Measurements from ENCODE around the gene PPM1L.

Gene PPM1L

DNA sequence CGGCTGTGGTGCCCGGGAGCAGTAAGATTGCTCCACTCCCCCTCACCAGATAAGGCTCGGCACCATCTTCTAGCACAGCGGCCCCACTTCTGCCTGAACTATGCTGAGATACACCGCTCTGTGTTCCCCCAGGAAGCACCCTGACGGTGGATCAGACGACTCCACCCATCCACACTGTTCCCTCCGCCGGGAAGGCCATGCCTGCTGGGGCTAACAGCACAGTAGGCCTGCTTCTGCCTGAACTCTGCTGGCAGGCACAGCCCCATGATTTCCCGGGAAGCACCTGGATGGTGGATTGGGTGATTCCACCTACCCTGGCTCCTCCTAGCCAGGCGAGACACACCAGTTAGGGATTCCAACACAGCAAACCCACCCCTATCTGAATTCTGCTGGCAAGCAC is 36.3 kb upstream of the PPM1L start:
- Histone ChIP-seq H3K36me3 (ENCODE audit: control insufficient read depth in 1 of 2, insufficient read depth in 2 of 2, low read length in 2 of 2) (no peaks in the 10 kb centered on the region), H3K4ac (ENCODE audit: low read depth, low read length) (no peak overlapping the region), H3K27me3 (ENCODE audit: insufficient read depth, low read length) (no peaks in the 10 kb centered on the region), H2BK120ac (ENCODE audit: insufficient read depth, low read length, poor library complexity) (no peak overlapping the region), H3K79me2 (ENCODE audit: control insufficient read depth, insufficient read depth, low read length, poor library complexity) (no peaks in the 10 kb centered on the region), H4K12ac (ENCODE audit: low read depth, low read length) (no peak overlapping the region), H3K4me2 (ENCODE audit: low read length) (no peak overlapping the region), H2BK12ac (ENCODE audit: low read length) (no peak overlapping the region), H3K4me3 (ENCODE audit: low read depth, low read length) (no peak overlapping the region), H3K9me3 (ENCODE audit: insufficient read depth, low read depth, low read length) (no peaks in the 10 kb centered on the region), H4K91ac (ENCODE audit: low read depth, low read length) (no peak overlapping the region), H3K18ac (ENCODE audit: low read length) (no peak overlapping the region), H3K9ac (ENCODE audit: low read length) (no peak overlapping the region), H3K4me1 (ENCODE audit: control insufficient read depth in 1 of 2, insufficient read depth in 2 of 2, low read length in 2 of 2) (no peaks in the 10 kb centered on the region), H2AK5ac (ENCODE audit: low read length) (no peak overlapping the region), H2AFZ (ENCODE audit: insufficient read depth, low read length, poor library complexity) (no peak overlapping the region), H4K8ac (ENCODE audit: low read depth, low read length) (no peak overlapping the region), H3K23ac (ENCODE audit: low read length) (no peak overlapping the region), H3K14ac (ENCODE audit: low read length) (no peak overlapping the region), H3K79me1 (ENCODE audit: low read length) (no peaks in the 10 kb centered on the region), H3K27ac (ENCODE audit: low read depth, low read length) (no peak overlapping the region), H2BK5ac (ENCODE audit: low read depth, low read length, poor library complexity) (no peak overlapping the region)
- WGBS (ENCODE audit: extremely low coverage, insufficient coverage, insufficient read length): no CpG with 5 or more reads among the region's 11 CpGs
- no peak for DNase-seq

- Histone ChIP-seq H3K36me3 (ENCODE audit: control insufficient read depth in 1 of 2, insufficient read depth in 2 of 2, low read length in 2 of 2) (no peaks in the 10 kb centered on the region), H3K14ac (ENCODE audit: low read length) (no peak overlapping the region), H3K27me3 (ENCODE audit: insufficient read depth, low read length) (no peaks in the 10 kb centered on the region), H4K91ac (ENCODE audit: low read depth, low read length) (no peak overlapping the region), H3K4ac (ENCODE audit: low read depth, low read length) (no peak overlapping the region), H4K12ac (ENCODE audit: low read depth, low read length) (no peak overlapping the region), H3K9ac (ENCODE audit: low read length) (no peak overlapping the region), H4K8ac (ENCODE audit: low read depth, low read length) (no peak overlapping the region), H3K27ac (ENCODE audit: low read depth, low read length) (no peak overlapping the region), H3K79me1 (ENCODE audit: low read length) (no peaks in the 10 kb centered on the region), H2BK5ac (ENCODE audit: low read depth, low read length, poor library complexity) (no peak overlapping the region), H2BK120ac (ENCODE audit: insufficient read depth, low read length, poor library complexity) (no peak overlapping the region), H2AFZ (ENCODE audit: insufficient read depth, low read length, poor library complexity) (no peak overlapping the region), H3K4me1 (ENCODE audit: control insufficient read depth in 1 of 2, insufficient read depth in 2 of 2, low read length in 2 of 2) (no peaks in the 10 kb centered on the region), H3K23ac (ENCODE audit: low read length) (no peak overlapping the region), H3K4me2 (ENCODE audit: low read length) (no peak overlapping the region), H3K18ac (ENCODE audit: low read length) (no peak overlapping the region), H2AK5ac (ENCODE audit: low read length) (no peak overlapping the region), H3K4me3 (ENCODE audit: low read depth, low read length) (no peak overlapping the region), H2BK12ac (ENCODE audit: low read length) (no peak overlapping the region), H3K79me2 (ENCODE audit: control insufficient read depth, insufficient read depth, low read length, poor library complexity) (no peaks in the 10 kb centered on the region), H3K9me3 (ENCODE audit: insufficient read depth, low read depth, low read length) (no peaks in the 10 kb centered on the region)
- no CpG with 5 or more reads among the region's 5 CpGs for WGBS (ENCODE audit: extremely low coverage, insufficient coverage, insufficient read length)
- peak in 1 of 2 donors; percentile 24 for DNase-seq
Measured at GRCh38 chr3:160720123-160720746, 35.8 kb upstream of the PPM1L start.

DNA sequence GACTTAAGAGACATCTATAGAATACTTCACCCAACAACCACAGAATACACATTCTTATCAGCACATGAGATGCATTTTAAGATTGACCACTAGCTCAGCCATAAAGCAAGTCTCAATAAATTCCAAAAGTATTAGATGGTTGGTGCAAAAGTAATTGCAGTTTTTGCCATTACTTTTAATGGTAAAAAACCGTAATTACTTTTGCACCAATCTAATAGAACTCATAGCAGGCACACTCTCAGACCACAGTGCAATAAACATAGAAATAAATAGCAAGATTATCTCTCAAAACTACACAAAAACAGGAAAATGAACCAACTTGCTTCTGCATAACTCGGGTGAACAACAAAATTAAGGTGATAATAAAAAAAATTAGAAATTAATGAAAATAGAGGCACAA is 33.7 kb upstream of the PPM1L start:
- no peak overlapping the region for H3K4ac ChIP-seq (ENCODE audit: low read depth, low read length)
- H3K79me2 ChIP-seq (ENCODE audit: control insufficient read depth, insufficient read depth, low read length, poor library complexity): no peaks in the 10 kb centered on the region
- no peak overlapping the region for H2BK12ac ChIP-seq (ENCODE audit: low read length)
- H3K36me3 ChIP-seq (ENCODE audit: control insufficient read depth in 1 of 2, insufficient read depth in 2 of 2, low read length in 2 of 2): no peaks in the 10 kb centered on the region
- H3K27ac ChIP-seq (ENCODE audit: low read depth, low read length): no peak overlapping the region
- H3K9me3 ChIP-seq (ENCODE audit: insufficient read depth, low read depth, low read length): no peaks in the 10 kb centered on the region
- H2BK5ac ChIP-seq (ENCODE audit: low read depth, low read length, poor library complexity): no peak overlapping the region
- no peaks in the 10 kb centered on the region for H3K27me3 ChIP-seq (ENCODE audit: insufficient read depth, low read length)
- no peaks in the 10 kb centered on the region for H3K4me1 ChIP-seq (ENCODE audit: control insufficient read depth in 1 of 2, insufficient read depth in 2 of 2, low read length in 2 of 2)
- H3K4me3 ChIP-seq (ENCODE audit: low read depth, low read length): no peak overlapping the region
- no peak overlapping the region for H3K23ac ChIP-seq (ENCODE audit: low read length)
- DNase-seq: no peak
- no peak overlapping the region for H3K9ac ChIP-seq (ENCODE audit: low read length)
- H4K8ac ChIP-seq (ENCODE audit: low read depth, low read length): no peak overlapping the region
- H3K79me1 ChIP-seq (ENCODE audit: low read length): no peaks in the 10 kb centered on the region
- H3K4me2 ChIP-seq (ENCODE audit: low read length): no peak overlapping the region
- H2AK5ac ChIP-seq (ENCODE audit: low read length): no peak overlapping the region
- no CpG with 5 or more reads among the region's 2 CpGs for whole genome bisulfite sequencing (ENCODE audit: extremely low coverage, insufficient coverage, insufficient read length)
- no peak overlapping the region for H2AFZ ChIP-seq (ENCODE audit: insufficient read depth, low read length, poor library complexity)
- no peak overlapping the region for H3K18ac ChIP-seq (ENCODE audit: low read length)
- H4K91ac ChIP-seq (ENCODE audit: low read depth, low read length): no peak overlapping the region
- H2BK120ac ChIP-seq (ENCODE audit: insufficient read depth, low read length, poor library complexity): no peak overlapping the region
- no peak overlapping the region for H4K12ac ChIP-seq (ENCODE audit: low read depth, low read length)
- no peak overlapping the region for H3K14ac ChIP-seq (ENCODE audit: low read length)

DNA sequence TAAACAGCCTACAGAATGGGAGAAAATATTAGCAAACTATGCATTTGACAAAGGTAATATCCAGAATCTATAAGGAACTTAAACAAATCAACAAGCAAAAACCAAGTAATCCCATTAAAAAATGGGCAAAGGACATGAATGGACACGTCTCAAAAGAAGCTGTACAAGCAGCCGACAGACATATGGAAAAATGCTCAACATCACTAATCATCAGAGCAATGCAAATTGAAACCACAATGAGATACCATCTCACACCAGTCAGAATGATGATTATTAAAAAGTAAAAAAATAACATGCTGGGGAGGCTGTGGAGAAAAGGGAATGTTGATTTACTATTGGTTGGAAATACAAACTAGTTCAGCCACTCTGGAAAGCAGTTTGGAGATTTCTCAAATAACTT is 30.7 kb upstream of the PPM1L start:
- no peak for DNase-seq
- H2AK5ac ChIP-seq (ENCODE audit: low read length): no peak overlapping the region
- H3K79me2 ChIP-seq (ENCODE audit: control insufficient read depth, insufficient read depth, low read length, poor library complexity): no peaks in the 10 kb centered on the region
- no peak overlapping the region for H3K4me3 ChIP-seq (ENCODE audit: low read depth, low read length)
- no peak overlapping the region for H3K14ac ChIP-seq (ENCODE audit: low read length)
- no peaks in the 10 kb centered on the region for H3K27me3 ChIP-seq (ENCODE audit: insufficient read depth, low read length)
- no peak overlapping the region for H2BK120ac ChIP-seq (ENCODE audit: insufficient read depth, low read length, poor library complexity)
- no peaks in the 10 kb centered on the region for H3K9me3 ChIP-seq (ENCODE audit: insufficient read depth, low read depth, low read length)
- no peak overlapping the region for H2BK5ac ChIP-seq (ENCODE audit: low read depth, low read length, poor library complexity)
- no peak overlapping the region for H3K4ac ChIP-seq (ENCODE audit: low read depth, low read length)
- no peaks in the 10 kb centered on the region for H3K4me1 ChIP-seq (ENCODE audit: control insufficient read depth in 1 of 2, insufficient read depth in 2 of 2, low read length in 2 of 2)
- no peaks in the 10 kb centered on the region for H3K36me3 ChIP-seq (ENCODE audit: control insufficient read depth in 1 of 2, insufficient read depth in 2 of 2, low read length in 2 of 2)
- no CpG with 5 or more reads among the region's 2 CpGs for WGBS (ENCODE audit: extremely low coverage, insufficient coverage, insufficient read length)
- no peak overlapping the region for H3K4me2 ChIP-seq (ENCODE audit: low read length)
- H3K27ac ChIP-seq (ENCODE audit: low read depth, low read length): no peak overlapping the region
- no peak overlapping the region for H3K23ac ChIP-seq (ENCODE audit: low read length)
- no peak overlapping the region for H2AFZ ChIP-seq (ENCODE audit: insufficient read depth, low read length, poor library complexity)
- H3K18ac ChIP-seq (ENCODE audit: low read length): no peak overlapping the region
- no peak overlapping the region for H4K91ac ChIP-seq (ENCODE audit: low read depth, low read length)
- H3K9ac ChIP-seq (ENCODE audit: low read length): no peak overlapping the region
- no peak overlapping the region for H4K8ac ChIP-seq (ENCODE audit: low read depth, low read length)
- no peak overlapping the region for H2BK12ac ChIP-seq (ENCODE audit: low read length)
- H4K12ac ChIP-seq (ENCODE audit: low read depth, low read length): no peak overlapping the region
- no peaks in the 10 kb centered on the region for H3K79me1 ChIP-seq (ENCODE audit: low read length)

Data from trophoblast cell (in vitro differentiated cells and primary cell).